Measurements from ENCODE around the gene HFE.

GRCh38 chr6:26041946-26042345 is 45.3 kb upstream of the HFE start:
- TF ChIP-seq CTCF (tag by site-specific recombination; IDR thresholded peaks at IDR 0.05) (no peak), TCF7L2 (IDR thresholded peaks at IDR 0.05; ENCODE audit: borderline replicate concordance, low read depth, low read length) (no peak), TSHZ1 (tag by site-specific recombination; IDR thresholded peaks at IDR 0.05; ENCODE audit: borderline replicate concordance) (no peak), ZNF777 (tag by site-specific recombination; IDR thresholded peaks at IDR 0.05; ENCODE audit: borderline replicate concordance) (no peak), ZNF10 (tag by site-specific recombination; IDR thresholded peaks at IDR 0.05) (no peak), PRDM4 (tag by site-specific recombination; IDR thresholded peaks at IDR 0.05) (no peak)
